HT-29 (cell line): Measurements from ENCODE around the gene CRB2. TPM values are rescaled to one million over a fixed set of nuclear protein-coding genes. Genes with fewer than 3 reads are reported as not detected.

Experiments
- DNase-seq: peaks from one replicate; pipeline ENCODE4 v3.0.0-alpha.2; 2015; ENCODE audit warnings: low spot score
- total RNA-seq: library from RNA; depleted of rRNA; stranded (reverse); fragments of >200 nt; shearing (Covaris generic); gene quantifications from 2 replicates; pipeline ENCODE4 v1.2.3, GENCODE V29; 2014

Gene CRB2
- total RNA-seq, 1 experiment from 2014 or later, result 0.94 TPM

GRCh38 chr9:123364241-123364824 is 8.3 kb downstream of the CRB2 start:
- no peak for DNase-seq

GRCh38 chr9:123365287-123365880 is 9.4 kb downstream of the CRB2 start:
- no peak for DNase-seq

- DNase-seq, result no peak
These were observed 10.0 kb downstream of the CRB2 start for GRCh38 chr9:123365881-123366528.

- peak; percentile 71 for DNase-seq
These were observed 12.0 kb downstream of the CRB2 start for GRCh38 chr9:123368023-123368422.

GRCh38 chr9:123368536-123369153 is 12.6 kb downstream of the CRB2 start:
- DNase-seq, result no peak

- DNase-seq, result no peak
These were observed 13.3 kb downstream of the CRB2 start for GRCh38 chr9:123369296-123369695.

- no peak for DNase-seq
These were observed 14.1 kb downstream of the CRB2 start for GRCh38 chr9:123370108-123370507.

GRCh38 chr9:123370526-123371227 is 14.7 kb downstream of the CRB2 start:
- peak; percentile 32 for DNase-seq

GRCh38 chr9:123371228-123371584 is 15.2 kb downstream of the CRB2 start:
- DNase-seq, result no peak

GRCh38 chr9:123371805-123372590 is 16.0 kb downstream of the CRB2 start:
- no peak for DNase-seq

- no peak for DNase-seq
These were observed 16.9 kb downstream of the CRB2 start for GRCh38 chr9:123372766-123373446.

GRCh38 chr9:123373447-123373923 is 17.5 kb downstream of the CRB2 start:
- DNase-seq, result no peak

GRCh38 chr9:123373946-123374345 is 17.9 kb downstream of the CRB2 start:
- no peak for DNase-seq

GRCh38 chr9:123375469-123376132 is 19.6 kb downstream of the CRB2 start:
- peak; percentile 75 for DNase-seq

- no peak for DNase-seq
These were observed 20.4 kb downstream of the CRB2 start for GRCh38 chr9:123376218-123377071.

GRCh38 chr9:123377211-123377971 is 21.4 kb downstream of the CRB2 start:
- peak; percentile 75 for DNase-seq

GRCh38 chr9:123378025-123378424 is 22.0 kb downstream of the CRB2 start:
- no peak for DNase-seq

- DNase-seq, result no peak
These were observed 23.1 kb downstream of the CRB2 start for GRCh38 chr9:123378956-123379660.
